Measurements from ENCODE around the gene LAMA3. TPM values are rescaled to one million over a fixed set of nuclear protein-coding genes. Genes with fewer than 3 reads are reported as not detected.

LAMA3 gene
- total RNA-seq, 1 experiment from 2014 or later: 5.6 TPM

DNA sequence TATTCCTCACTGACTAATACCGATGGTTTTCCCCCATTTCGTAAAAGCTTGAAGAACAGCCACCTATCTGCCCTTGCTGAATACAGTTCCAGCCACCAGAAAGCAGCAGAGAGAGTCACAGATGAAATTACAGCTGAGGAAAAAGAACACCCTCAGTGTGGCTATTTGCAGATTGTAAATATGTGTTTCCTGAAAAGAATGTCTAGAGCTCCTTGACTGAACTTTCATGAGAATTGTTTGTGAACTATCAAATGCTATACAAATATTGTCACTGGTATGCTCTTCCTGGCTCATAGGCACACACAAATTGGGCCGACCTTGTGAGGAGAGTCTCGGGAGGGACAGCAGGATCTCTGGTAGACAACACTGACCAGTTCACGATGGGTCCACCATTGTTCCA, 267.2 kb downstream of the LAMA3 start:
- POLR2A ChIA-PET: no interaction called here

More for the DNA sequence above, 267.2 kb downstream of the LAMA3 start:
- RAD21 ChIA-PET (ENCODE audit: low non-redundant PET in 1 of 2, low total read pairs in 2 of 2, uncharacterized antibody in 2 of 2, unreplicated experiment in 2 of 2): no interaction called here
- H3K9ac ChIP-seq (ENCODE audit: low read length): no peak overlapping the region
- H3K4me2 ChIP-seq (ENCODE audit: low read length): no peak overlapping the region
- DNase-seq (ENCODE audit: low read depth, low spot score) (no peak), ATAC-seq (no peak)
- H3K27ac ChIP-seq (ENCODE audit: low read depth, low read length): no peak overlapping the region
- H3K9me2 ChIP-seq (ENCODE audit: insufficient read depth): no peaks in the 10 kb centered on the region
- H3K27me3 ChIP-seq (ENCODE audit: insufficient read depth, low read length): no peaks in the 10 kb centered on the region; the same call in 1 of the 2 replicates
- H3K79me2 ChIP-seq (ENCODE audit: insufficient read depth, low read length): no peaks in the 10 kb centered on the region
- H4K20me1 ChIP-seq (ENCODE audit: insufficient read depth): no peaks in the 10 kb centered on the region
- H3K4me1 ChIP-seq (ENCODE audit: control insufficient read depth in 1 of 2, insufficient read depth in 2 of 2, low read length in 2 of 2): no peaks in the 10 kb centered on the region
- TF ChIP-seq, protein P1, sequence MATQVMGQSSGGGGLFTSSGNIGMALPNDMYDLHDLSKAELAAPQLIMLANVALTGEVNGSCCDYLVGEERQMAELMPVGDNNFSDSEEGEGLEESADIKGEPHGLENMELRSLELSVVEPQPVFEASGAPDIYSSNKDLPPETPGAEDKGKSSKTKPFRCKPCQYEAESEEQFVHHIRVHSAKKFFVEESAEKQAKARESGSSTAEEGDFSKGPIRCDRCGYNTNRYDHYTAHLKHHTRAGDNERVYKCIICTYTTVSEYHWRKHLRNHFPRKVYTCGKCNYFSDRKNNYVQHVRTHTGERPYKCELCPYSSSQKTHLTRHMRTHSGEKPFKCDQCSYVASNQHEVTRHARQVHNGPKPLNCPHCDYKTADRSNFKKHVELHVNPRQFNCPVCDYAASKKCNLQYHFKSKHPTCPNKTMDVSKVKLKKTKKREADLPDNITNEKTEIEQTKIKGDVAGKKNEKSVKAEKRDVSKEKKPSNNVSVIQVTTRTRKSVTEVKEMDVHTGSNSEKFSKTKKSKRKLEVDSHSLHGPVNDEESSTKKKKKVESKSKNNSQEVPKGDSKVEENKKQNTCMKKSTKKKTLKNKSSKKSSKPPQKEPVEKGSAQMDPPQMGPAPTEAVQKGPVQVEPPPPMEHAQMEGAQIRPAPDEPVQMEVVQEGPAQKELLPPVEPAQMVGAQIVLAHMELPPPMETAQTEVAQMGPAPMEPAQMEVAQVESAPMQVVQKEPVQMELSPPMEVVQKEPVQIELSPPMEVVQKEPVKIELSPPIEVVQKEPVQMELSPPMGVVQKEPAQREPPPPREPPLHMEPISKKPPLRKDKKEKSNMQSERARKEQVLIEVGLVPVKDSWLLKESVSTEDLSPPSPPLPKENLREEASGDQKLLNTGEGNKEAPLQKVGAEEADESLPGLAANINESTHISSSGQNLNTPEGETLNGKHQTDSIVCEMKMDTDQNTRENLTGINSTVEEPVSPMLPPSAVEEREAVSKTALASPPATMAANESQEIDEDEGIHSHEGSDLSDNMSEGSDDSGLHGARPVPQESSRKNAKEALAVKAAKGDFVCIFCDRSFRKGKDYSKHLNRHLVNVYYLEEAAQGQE (IDR thresholded peaks at IDR 0.05; ENCODE audit: low read depth): no peak
- TF ChIP-seq, protein P2, sequence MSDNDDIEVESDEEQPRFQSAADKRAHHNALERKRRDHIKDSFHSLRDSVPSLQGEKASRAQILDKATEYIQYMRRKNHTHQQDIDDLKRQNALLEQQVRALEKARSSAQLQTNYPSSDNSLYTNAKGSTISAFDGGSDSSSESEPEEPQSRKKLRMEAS (IDR thresholded peaks at IDR 0.05): no peak
- no peak for TF ChIP-seq EGR1 (IDR thresholded peaks at IDR 0.05; ENCODE audit: low read depth)
- no peak for TF ChIP-seq RAD21 (IDR thresholded peaks at IDR 0.05; ENCODE audit: low read depth)
- TF ChIP-seq JUND (IDR thresholded peaks at IDR 0.05): no peak
- TF ChIP-seq EZH2phosphoT487 (IDR thresholded peaks at IDR 0.05; ENCODE audit: borderline replicate concordance): no peak
- no peak for TF ChIP-seq FOSL1 (IDR thresholded peaks at IDR 0.05; ENCODE audit: low read depth)
- TF ChIP-seq ZFX (IDR thresholded peaks at IDR 0.05): no peak
- TF ChIP-seq CBX3 (IDR thresholded peaks at IDR 0.05; ENCODE audit: low read depth): no peak
- no peak for TF ChIP-seq TCF7L2 (IDR thresholded peaks at IDR 0.05; ENCODE audit: borderline replicate concordance, extremely low read depth, insufficient read depth, insufficient read length)
- no peak for TF ChIP-seq ZNF274 (IDR thresholded peaks at IDR 0.05; ENCODE audit: low read depth, low read length)
- TF ChIP-seq POLR2AphosphoS5 (IDR thresholded peaks at IDR 0.05; ENCODE audit: low read depth, low read length): no peak
- TF ChIP-seq, protein P3, sequence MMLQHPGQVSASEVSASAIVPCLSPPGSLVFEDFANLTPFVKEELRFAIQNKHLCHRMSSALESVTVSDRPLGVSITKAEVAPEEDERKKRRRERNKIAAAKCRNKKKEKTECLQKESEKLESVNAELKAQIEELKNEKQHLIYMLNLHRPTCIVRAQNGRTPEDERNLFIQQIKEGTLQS (IDR thresholded peaks at IDR 0.05): no peak
- TF ChIP-seq, protein P4, sequence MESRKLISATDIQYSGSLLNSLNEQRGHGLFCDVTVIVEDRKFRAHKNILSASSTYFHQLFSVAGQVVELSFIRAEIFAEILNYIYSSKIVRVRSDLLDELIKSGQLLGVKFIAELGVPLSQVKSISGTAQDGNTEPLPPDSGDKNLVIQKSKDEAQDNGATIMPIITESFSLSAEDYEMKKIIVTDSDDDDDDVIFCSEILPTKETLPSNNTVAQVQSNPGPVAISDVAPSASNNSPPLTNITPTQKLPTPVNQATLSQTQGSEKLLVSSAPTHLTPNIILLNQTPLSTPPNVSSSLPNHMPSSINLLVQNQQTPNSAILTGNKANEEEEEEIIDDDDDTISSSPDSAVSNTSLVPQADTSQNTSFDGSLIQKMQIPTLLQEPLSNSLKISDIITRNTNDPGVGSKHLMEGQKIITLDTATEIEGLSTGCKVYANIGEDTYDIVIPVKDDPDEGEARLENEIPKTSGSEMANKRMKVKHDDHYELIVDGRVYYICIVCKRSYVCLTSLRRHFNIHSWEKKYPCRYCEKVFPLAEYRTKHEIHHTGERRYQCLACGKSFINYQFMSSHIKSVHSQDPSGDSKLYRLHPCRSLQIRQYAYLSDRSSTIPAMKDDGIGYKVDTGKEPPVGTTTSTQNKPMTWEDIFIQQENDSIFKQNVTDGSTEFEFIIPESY (IDR thresholded peaks at IDR 0.05; ENCODE audit: extremely low read depth, insufficient replicate concordance, low read length): no peak
- TF ChIP-seq SRF (IDR thresholded peaks at IDR 0.05; ENCODE audit: low read depth): no peak
- no peak for TF ChIP-seq SP1 (IDR thresholded peaks at IDR 0.05; ENCODE audit: low read depth)
- TF ChIP-seq, protein P5, sequence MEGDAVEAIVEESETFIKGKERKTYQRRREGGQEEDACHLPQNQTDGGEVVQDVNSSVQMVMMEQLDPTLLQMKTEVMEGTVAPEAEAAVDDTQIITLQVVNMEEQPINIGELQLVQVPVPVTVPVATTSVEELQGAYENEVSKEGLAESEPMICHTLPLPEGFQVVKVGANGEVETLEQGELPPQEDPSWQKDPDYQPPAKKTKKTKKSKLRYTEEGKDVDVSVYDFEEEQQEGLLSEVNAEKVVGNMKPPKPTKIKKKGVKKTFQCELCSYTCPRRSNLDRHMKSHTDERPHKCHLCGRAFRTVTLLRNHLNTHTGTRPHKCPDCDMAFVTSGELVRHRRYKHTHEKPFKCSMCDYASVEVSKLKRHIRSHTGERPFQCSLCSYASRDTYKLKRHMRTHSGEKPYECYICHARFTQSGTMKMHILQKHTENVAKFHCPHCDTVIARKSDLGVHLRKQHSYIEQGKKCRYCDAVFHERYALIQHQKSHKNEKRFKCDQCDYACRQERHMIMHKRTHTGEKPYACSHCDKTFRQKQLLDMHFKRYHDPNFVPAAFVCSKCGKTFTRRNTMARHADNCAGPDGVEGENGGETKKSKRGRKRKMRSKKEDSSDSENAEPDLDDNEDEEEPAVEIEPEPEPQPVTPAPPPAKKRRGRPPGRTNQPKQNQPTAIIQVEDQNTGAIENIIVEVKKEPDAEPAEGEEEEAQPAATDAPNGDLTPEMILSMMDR (IDR thresholded peaks at IDR 0.05 in 2 of 3, conservative IDR thresholded peaks at IDR 0.05 in 1 of 3; ENCODE audit: borderline replicate concordance in 1 of 3, insufficient read depth in 1 of 3, low read depth in 2 of 3, low read length in 2 of 3): no peak
- CTCF ChIA-PET: no interaction called here
- no peaks in the 10 kb centered on the region for H3K9me3 ChIP-seq (ENCODE audit: control insufficient read depth in 1 of 2, insufficient read depth in 1 of 2, low read depth in 1 of 2, low read length in 2 of 2)
- BruUV-seq (replicated peaks): no TSS peak
- intact Hi-C loops (cut with micrococcal nuclease): no loop called here
- no peak overlapping the region for H3K4me3 ChIP-seq (replicated peaks in 1 of 2; ENCODE audit: low read depth in 1 of 2, low read length in 2 of 2)
- H3K36me3 ChIP-seq (ENCODE audit: control insufficient read depth in 1 of 2, insufficient read depth in 2 of 2, low read length in 2 of 2): no peaks in the 10 kb centered on the region
- no peak overlapping the region for H2AFZ ChIP-seq (ENCODE audit: low read depth, low read length, poor library complexity, severe bottlenecking)

Measured in HCT116 (cell line).